ENCODE measurements around the gene VAT1. TPM values are rescaled to one million over a fixed set of nuclear protein-coding genes. Genes with fewer than 3 reads are reported as not detected.

Gene VAT1
- total RNA-seq, 1 donor from 2014 or later = 77.9 TPM

GRCh38 chr17:43027091-43028032 lies 5.2 kb upstream of the VAT1 start:
- FAIRE-seq (no peak), DNase-seq (ENCODE audit: low spot score in 2 of 2) (no peak)

GRCh38 chr17:43026595-43026994 lies 4.4 kb upstream of the VAT1 start:
- DNase-seq (ENCODE audit: low spot score in 2 of 2) (no peak), FAIRE-seq (no peak)

GRCh38 chr17:43025766-43026537 lies 3.8 kb upstream of the VAT1 start:
- DNase-seq (ENCODE audit: low spot score in 2 of 2) = no peak

GRCh38 chr17:43025290-43025657 lies 3.1 kb upstream of the VAT1 start:
- FAIRE-seq (no peak), DNase-seq (ENCODE audit: low spot score in 2 of 2) (no peak)

More at GRCh38 chr17:43025766-43026537, 3.8 kb upstream of the VAT1 start:
- no peak for FAIRE-seq

- FAIRE-seq = no peak
- DNase-seq (ENCODE audit: low spot score in 2 of 2) = peak; percentile 92 to 93
These were observed 2.5 kb upstream of the VAT1 start, which contains the start of gene RND2 for GRCh38 chr17:43024407-43025289. RND2 (plus strand) TSS chr17:43025231; CDS start chr17:43025348, 117 bp downstream.

- DNase-seq (ENCODE audit: low spot score in 2 of 2) = peak; percentile 64 to 68
- no peak for FAIRE-seq
These were observed 1.1 kb downstream of the VAT1 start for GRCh38 chr17:43020789-43021740.

GRCh38 chr17:43020030-43020621 lies 2.1 kb downstream of the VAT1 start:
- FAIRE-seq (no peak), DNase-seq (ENCODE audit: low spot score in 2 of 2) (no peak)

GRCh38 chr17:43019418-43019817 lies 2.8 kb downstream of the VAT1 start:
- FAIRE-seq (no peak), DNase-seq (ENCODE audit: low spot score in 2 of 2) (no peak)

GRCh38 chr17:43018932-43019331 lies 3.3 kb downstream of the VAT1 start:
- no peak for FAIRE-seq
- DNase-seq (ENCODE audit: low spot score in 2 of 2) = no peak

GRCh38 chr17:43018008-43018853 lies 4.0 kb downstream of the VAT1 start:
- FAIRE-seq = no peak
- no peak for DNase-seq (ENCODE audit: low spot score in 2 of 2)

- no peak for DNase-seq (ENCODE audit: low spot score in 2 of 2)
- FAIRE-seq = no peak
These were observed 6.0 kb downstream of the VAT1 start for GRCh38 chr17:43016216-43016615.

GRCh38 chr17:43015579-43015978 lies 6.6 kb downstream of the VAT1 start:
- DNase-seq (ENCODE audit: low spot score in 2 of 2) (peak in 1 of 2 donors; percentile 53), FAIRE-seq (no peak)

- FAIRE-seq = no peak
- no peak for DNase-seq (ENCODE audit: low spot score in 2 of 2)
These were observed 7.3 kb downstream of the VAT1 start for GRCh38 chr17:43014649-43015542.

GRCh38 chr17:43014020-43014648 lies 8.1 kb downstream of the VAT1 start:
- FAIRE-seq (no peak), DNase-seq (ENCODE audit: low spot score in 2 of 2) (no peak)

GRCh38 chr17:43013296-43013695 lies 8.9 kb downstream of the VAT1 start:
- FAIRE-seq (no peak), DNase-seq (ENCODE audit: low spot score in 2 of 2) (no peak)

GRCh38 chr17:43011728-43012472 lies 10.3 kb downstream of the VAT1 start:
- FAIRE-seq = no peak
- DNase-seq (ENCODE audit: low spot score in 2 of 2) = no peak

Data from frontal cortex (tissue), 4 donors.